ENCODE data around the gene PTPRR.
"Not testable (repeated sequence)": the region's sequence is repeated elsewhere in the genome, so short reads cannot be mapped to it uniquely, and the experiment has no call there.

PTPRR gene

GRCh38 chr12:70747445-70748260 lies 172.9 kb downstream of the PTPRR start:
- no peak for TF ChIP-seq CTCF (conservative IDR thresholded peaks at IDR 0.05; ENCODE audit: control insufficient read depth, insufficient read depth, low read depth, low read length)
- no peak overlapping the region for H3K4me3 ChIP-seq (ENCODE audit: control insufficient read depth, low read depth, low read length)
- DNase-seq (ENCODE audit: low read depth) = no peak

GRCh38 chr12:70745048-70745447 lies 175.5 kb downstream of the PTPRR start:
- H3K4me3 ChIP-seq (ENCODE audit: control insufficient read depth, low read depth, low read length) = no peak overlapping the region
- no peak for TF ChIP-seq CTCF (conservative IDR thresholded peaks at IDR 0.05; ENCODE audit: control insufficient read depth, insufficient read depth, low read depth, low read length)
- no peak for DNase-seq (ENCODE audit: low read depth)

GRCh38 chr12:70744178-70744577 lies 176.4 kb downstream of the PTPRR start:
- DNase-seq (ENCODE audit: low read depth) = peak; percentile 2
- H3K4me3 ChIP-seq (ENCODE audit: control insufficient read depth, low read depth, low read length) = no peak overlapping the region
- TF ChIP-seq CTCF (conservative IDR thresholded peaks at IDR 0.05; ENCODE audit: control insufficient read depth, insufficient read depth, low read depth, low read length) = no peak

GRCh38 chr12:70741256-70741655 lies 179.3 kb downstream of the PTPRR start:
- DNase-seq (ENCODE audit: low read depth) = no peak
- TF ChIP-seq CTCF (conservative IDR thresholded peaks at IDR 0.05; ENCODE audit: control insufficient read depth, insufficient read depth, low read depth, low read length) = no peak

GRCh38 chr12:70739756-70740155 lies 180.8 kb downstream of the PTPRR start:
- no peak for TF ChIP-seq CTCF (conservative IDR thresholded peaks at IDR 0.05; ENCODE audit: control insufficient read depth, insufficient read depth, low read depth, low read length)
- H3K4me3 ChIP-seq (ENCODE audit: control insufficient read depth, low read depth, low read length) = no peak overlapping the region
- DNase-seq (ENCODE audit: low read depth) = no peak

More at GRCh38 chr12:70741256-70741655, 179.3 kb downstream of the PTPRR start:
- H3K4me3 ChIP-seq (ENCODE audit: control insufficient read depth, low read depth, low read length) = no peak overlapping the region

- no peak for TF ChIP-seq CTCF (conservative IDR thresholded peaks at IDR 0.05; ENCODE audit: control insufficient read depth, insufficient read depth, low read depth, low read length)
- no peak for DNase-seq (ENCODE audit: low read depth)
Observed at GRCh38 chr12:70736351-70737133, 184.0 kb downstream of the PTPRR start.

GRCh38 chr12:70735197-70735596 lies 185.3 kb downstream of the PTPRR start:
- H3K4me3 ChIP-seq (ENCODE audit: control insufficient read depth, low read depth, low read length) = not testable (repeated sequence)

More at GRCh38 chr12:70736351-70737133, 184.0 kb downstream of the PTPRR start:
- no peak overlapping the region for H3K4me3 ChIP-seq (ENCODE audit: control insufficient read depth, low read depth, low read length)

More at GRCh38 chr12:70735197-70735596, 185.3 kb downstream of the PTPRR start:
- DNase-seq (ENCODE audit: low read depth) = not testable (repeated sequence)

All from fibroblast of mammary gland (primary cell).